IMR-90 (cell line): ENCODE results near the gene ZNF280A. TPM values are rescaled to one million over a fixed set of nuclear protein-coding genes. Genes with fewer than 3 reads are reported as not detected.

ENCODE experiments used
- ATAC-seq: fragments of 200-7000 bp; cut with Tn5 transposase; 2 replicates; pipeline ENCODE4 v1.9.1; 2020; ENCODE audit warnings: low read depth, mild to moderate bottlenecking, moderate library complexity
- BruUV-seq: library from RNA; stranded (reverse); fragments of 400-500 nt; replicated peaks from 2 replicates; lab custom pipeline; 2021; lab: Mats Ljungman, UMichigan
- CTCF ChIA-PET: fragments of 300-600 bp; formaldehyde crosslinking; extraction: SDS; loops from one replicate; lab custom pipeline; 2021; ENCODE audit warnings: antibody characterized with exemption; lab: Yijun Ruan, JAX
- POLR2A ChIA-PET: fragments of 300-600 bp; sonication (Branson Sonifier 250); formaldehyde crosslinking; loops from one replicate; lab custom pipeline; 2022; ENCODE audit warnings: antibody characterized with exemption; ENCODE audit not compliant: unreplicated experiment; lab: Charles Lee
- DNase-seq: peaks from one replicate; pipeline ENCODE4 v3.0.0; 2013
- H2AFZ ChIP-seq: replicated peaks from 2 replicates; pipeline ENCODE3; 2013; ENCODE audit warnings: low read length, mild to moderate bottlenecking; ENCODE audit not compliant: poor library complexity
- H2AK5ac ChIP-seq: 2 replicates; pipeline ENCODE4 v1.6.1; 2013; ENCODE audit warnings: low read depth, low read length, inconsistent platforms
- H2AK9ac ChIP-seq: replicated peaks from 2 replicates; pipeline ENCODE3; 2013; ENCODE audit warnings: mild to moderate bottlenecking, low read depth, low read length, moderate library complexity; ENCODE audit not compliant: poor library complexity
- H2BK120ac ChIP-seq: 2 replicates; pipeline ENCODE4 v1.6.1; 2013; ENCODE audit warnings: low read depth, low read length, inconsistent platforms
- H2BK15ac ChIP-seq: 3 replicates; pipeline ENCODE4 v1.6.1; 2013; ENCODE audit warnings: low read depth, low read length, inconsistent platforms
- H2BK20ac ChIP-seq: 2 replicates; pipeline ENCODE4 v1.6.1; 2013; ENCODE audit warnings: low read depth, mild to moderate bottlenecking, inconsistent platforms, low read length, moderate library complexity
- H2BK5ac ChIP-seq: 2 replicates; pipeline ENCODE4 v1.6.1; 2013; ENCODE audit warnings: mild to moderate bottlenecking, low read depth, low read length, inconsistent platforms; ENCODE audit not compliant: poor library complexity, severe bottlenecking
- H3K14ac ChIP-seq: replicated peaks from 2 replicates; pipeline ENCODE4 v1.6.1; 2013; ENCODE audit warnings: low read depth, low read length, inconsistent platforms
- H3K18ac ChIP-seq: 2 replicates; pipeline ENCODE4 v1.6.1; 2013; ENCODE audit warnings: low read depth, low read length, control low read depth
- H3K23ac ChIP-seq: 2 replicates; pipeline ENCODE4 v1.6.1; 2013; ENCODE audit warnings: low read depth, low read length, inconsistent platforms
- H3K27ac ChIP-seq: 2 replicates; pipeline ENCODE4 v1.5.1; 2013; ENCODE audit warnings: mild to moderate bottlenecking, control low read depth, low read length; ENCODE audit not compliant: insufficient read depth
- H3K27me3 ChIP-seq: 2 replicates; pipeline ENCODE4 v1.6.1; 2013; ENCODE audit warnings: low read length; ENCODE audit not compliant: control insufficient read depth, insufficient read depth
- H3K36me3 ChIP-seq: 2 replicates; pipeline ENCODE4 v1.6.1; 2013; ENCODE audit warnings: low read length, mixed read lengths; ENCODE audit not compliant: control insufficient read depth, insufficient read depth
- H3K4ac ChIP-seq: 2 replicates; pipeline ENCODE4 v1.6.1; 2013; ENCODE audit warnings: low read depth, low read length, inconsistent platforms
- H3K4me1 ChIP-seq: 2 replicates; pipeline ENCODE4 v1.6.1; 2013; ENCODE audit warnings: low read length, mixed read lengths; ENCODE audit not compliant: control insufficient read depth, insufficient read depth
- H3K4me2 ChIP-seq: 2 replicates; pipeline ENCODE4 v1.6.1; 2013; ENCODE audit warnings: low read depth, mild to moderate bottlenecking, control low read depth, low read length, moderate library complexity
- H3K4me3 ChIP-seq: 2 replicates; pipeline ENCODE4 v1.5.1; 2013; ENCODE audit warnings: low read depth, mild to moderate bottlenecking, control low read depth, low read length, moderate library complexity; ENCODE audit not compliant: insufficient read depth
- H3K56ac ChIP-seq: 2 replicates; pipeline ENCODE4 v1.6.1; 2013; ENCODE audit warnings: low read length, inconsistent platforms; ENCODE audit not compliant: insufficient read depth; ENCODE audit errors: extremely low read depth
- H3K79me1 ChIP-seq, 2 experiments: 2 replicates each; pipeline ENCODE4 v1.6.1; 2013; ENCODE audit warnings: low read length in 2 of 2, inconsistent platforms in 1 of 2, low read depth in 1 of 2
- H3K9ac ChIP-seq: 2 replicates; pipeline ENCODE4 v1.6.1; 2013; ENCODE audit warnings: low read depth, low read length, control low read depth
- H3K9me1 ChIP-seq: 2 replicates; pipeline ENCODE4 v1.6.1; 2013; ENCODE audit warnings: low read length, inconsistent platforms; ENCODE audit not compliant: insufficient read depth
- H3K9me3 ChIP-seq: 2 replicates; pipeline ENCODE4 v1.6.1; 2013; ENCODE audit warnings: low read length; ENCODE audit not compliant: control insufficient read depth, insufficient read depth
- H4K20me1 ChIP-seq: 2 replicates; pipeline ENCODE4 v1.6.1; 2013; ENCODE audit warnings: low read length, inconsistent platforms; ENCODE audit not compliant: insufficient read depth
- H4K5ac ChIP-seq: 2 replicates; pipeline ENCODE4 v1.6.1; 2013; ENCODE audit warnings: mild to moderate bottlenecking, low read depth, low read length, control low read depth
- H4K8ac ChIP-seq, 2 experiments: 2 replicates each; pipeline ENCODE4 v1.6.1; 2013; ENCODE audit warnings: low read depth in 2 of 2, low read length in 2 of 2, control low read depth in 1 of 2, inconsistent platforms in 1 of 2
- H4K91ac ChIP-seq: 2 replicates; pipeline ENCODE4 v1.6.1; 2013; ENCODE audit warnings: low read depth, low read length, inconsistent platforms; ENCODE audit not compliant: insufficient read depth
- BHLHE40 ChIP-seq: fragments of 150-350 bp; IDR thresholded peaks from 2 replicates; pipeline ENCODE4 v1.6.1; 2016; ENCODE audit warnings: mild to moderate bottlenecking, low read depth, low read length
- MAFK ChIP-seq: IDR thresholded peaks from 2 replicates; pipeline ENCODE4 v1.6.1; 2012; ENCODE audit warnings: low read depth, low read length, improper control_type of control experiment
- MXI1 ChIP-seq: IDR thresholded peaks from 2 replicates; pipeline ENCODE4 v1.6.1; 2012; ENCODE audit warnings: low read depth, mild to moderate bottlenecking, low read length, moderate library complexity, borderline replicate concordance
- SMC3 ChIP-seq: fragments of 150-350 bp; IDR thresholded peaks from 2 replicates; pipeline ENCODE4 v1.6.1; 2016; ENCODE audit warnings: low read depth, mild to moderate bottlenecking, antibody characterized with exemption, low read length, moderate library complexity
- WGBS, 2 experiments: methylation state at CpG; one replicate each; pipeline versions ENCODE4 v1.1.5 to v1.1.7; 2013; ENCODE audit warnings: missing lambda C conversion rate in 2 of 2; ENCODE audit not compliant: insufficient read length in 1 of 2; ENCODE audit errors: extremely low coverage in 2 of 2; 5-methylcytosine and 5-hydroxymethylcytosine counted together
- dilution Hi-C: fragments of 300-500 bp; cut with HindIII; formaldehyde crosslinking; loops from one replicate; pipeline ENCODE4 v1.14.3; 2018; ENCODE audit warnings: low sequenced_read_pairs; ENCODE audit not compliant: unreplicated experiment
- in situ Hi-C: fragments of 300-500 bp; cut with MboI; formaldehyde crosslinking; loops from 3 replicates; pipeline ENCODE4 v1.14.3; 2019; ENCODE audit warnings: low sequenced_read_pairs, inconsistent platforms, mixed read lengths
- intact Hi-C: fragments of 100-400 bp; cut with micrococcal nuclease; formaldehyde crosslinking; loops from 2 replicates; pipeline ENCODE4 v1.10.0; 2022
- polyA plus RNA-seq, 3 experiments: library from polyadenylated mRNA; depleted of rRNA; stranded (reverse); fragments of >200 nt; gene quantifications; 2 replicates each; pipeline ENCODE4 v1.2.3, GENCODE V29; 2012; ENCODE audit warnings: low replicate concordance in 1 of 3
- total RNA-seq: library from RNA; depleted of rRNA; stranded (reverse); fragments of >200 nt; gene quantifications from 2 replicates; pipeline ENCODE4 v1.2.3, GENCODE V29; 2012

ZNF280A gene
- total and polyA plus RNA-seq, 2 of the 4 experiments (the other 2 are of a cell fraction), result not detected

- in situ Hi-C loops (no loop called here), dilution Hi-C loops (no loop called here)
- H3K14ac ChIP-seq, result no peak overlapping the region
Measured at GRCh38 chr22:22569218-22569617, 49.1 kb upstream of the ZNF280A start.

More at GRCh38 chr22:22569218-22569617, 49.1 kb upstream of the ZNF280A start:
- Histone ChIP-seq H3K27me3 (peaks cover 13% of the 10 kb centered on the region), H2BK15ac (no peak overlapping the region), H3K27ac (no peak overlapping the region), H4K5ac (no peak overlapping the region), H4K91ac (no peak overlapping the region), H2BK120ac (no peak overlapping the region), H3K56ac (no peak overlapping the region), H2AFZ (no peak overlapping the region), H3K4me1 (no peaks in the 10 kb centered on the region), H3K9me3 (no peaks in the 10 kb centered on the region), H2BK5ac (no peak overlapping the region), H3K4ac (no peak overlapping the region), H3K23ac (no peak overlapping the region), H3K4me2 (no peak overlapping the region), H3K79me1 (no peaks in the 10 kb centered on the region), H2AK5ac (no peak overlapping the region), H3K36me3 (no peaks in the 10 kb centered on the region), H3K9me1 (no peaks in the 10 kb centered on the region), H3K4me3 (no peak overlapping the region), H3K18ac (no peak overlapping the region), H4K8ac (no peak overlapping the region), H4K20me1 (no peaks in the 10 kb centered on the region), H2AK9ac (no peak overlapping the region), H3K9ac (no peak overlapping the region), H2BK20ac (no peak overlapping the region)
- POLR2A ChIA-PET, result no interaction called here
- WGBS, 2 experiments, result no CpG with 5 or more reads among the region's 5 CpGs
- intact Hi-C loops, result loop anchor here (5.0 kb wide), 1 partner anchor 57 kb away; no protein-coding TSS in a partner anchor
- ATAC-seq, result no peak
- no peak for TF ChIP-seq MXI1
- no peak for TF ChIP-seq BHLHE40
- TF ChIP-seq SMC3, result no peak
- no peak for TF ChIP-seq MAFK
- CTCF ChIA-PET, result interaction anchor here (0.7 kb wide), 1 partner anchor 15 kb away, joined by 4 read pairs; no protein-coding TSS in a partner anchor
- no TSS peak for BruUV-seq
- no peak for DNase-seq
